HG03064 (cell line): Measurements from ENCODE around the gene MTF2.
A peak's percentile ranks its signal among the peaks of the same experiment; 100 is the strongest.
"Not testable (repeated sequence)": the region's sequence is repeated elsewhere in the genome, so short reads cannot be mapped to it uniquely, and the experiment has no call there.

ENCODE experiments used
- ATAC-seq: cut with Tn5 transposase; IDR thresholded peaks from one replicate; pipeline ENCODE4 v1.9.1; 2021; ENCODE audit warnings: low read depth; ENCODE audit not compliant: unreplicated experiment

MTF2 gene

DNA sequence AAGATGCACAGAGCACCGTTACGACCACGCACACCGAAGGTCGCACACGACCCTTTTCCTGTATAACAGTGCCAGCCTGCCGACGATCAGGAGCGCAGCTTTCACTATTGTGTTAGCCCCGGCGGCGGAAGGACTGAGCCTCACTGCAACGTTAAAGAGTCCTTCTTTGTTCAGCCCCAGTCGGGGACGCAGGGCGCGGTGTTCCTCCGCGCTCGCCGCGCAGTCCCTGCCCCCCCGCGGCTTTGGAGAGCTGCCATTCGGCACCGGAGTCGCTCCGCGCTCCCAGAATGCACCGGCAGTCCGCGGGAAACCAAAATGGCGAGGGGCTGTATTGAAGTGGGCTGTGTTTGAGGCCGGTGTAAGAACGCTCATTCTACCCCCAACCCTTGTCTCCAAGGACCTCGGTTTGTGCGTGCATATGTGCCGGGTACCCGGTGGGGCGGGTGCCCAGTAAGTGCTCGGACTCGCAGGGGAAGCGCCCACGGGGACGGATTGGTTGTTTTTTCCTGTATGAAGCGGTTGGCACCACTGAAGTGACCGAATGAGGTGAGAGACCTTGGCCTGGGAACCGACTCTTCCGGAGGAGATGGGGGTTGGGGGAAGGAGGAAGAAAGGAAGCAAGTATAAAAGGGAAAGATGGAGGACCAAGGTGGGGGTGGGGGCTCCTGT, at the start of gene MTF2:
Gene MTF2 (plus strand): TSS at position 298 of the 669 bp plus-strand sequence. CDS start 244 bp downstream, at position 542.
- peak; percentile 58 for ATAC-seq

DNA sequence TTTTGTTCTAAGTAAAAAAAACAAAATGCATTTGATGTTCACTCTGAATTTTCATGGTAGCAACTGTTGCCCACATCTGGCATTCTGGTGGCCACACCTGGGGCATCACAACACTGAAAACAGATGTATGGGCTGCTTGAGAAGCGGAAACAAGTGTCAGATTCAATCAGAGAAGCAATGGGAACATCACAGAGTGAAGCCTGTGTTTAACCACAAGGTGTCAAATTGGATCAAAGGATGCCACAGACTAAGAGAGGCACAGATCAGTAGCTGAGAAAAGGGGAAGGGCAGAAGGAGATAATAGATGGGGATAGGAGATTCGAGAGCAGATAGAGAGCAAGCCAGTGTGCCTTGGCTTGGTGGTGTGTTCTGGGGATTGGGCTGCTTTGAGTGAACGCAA, 49.8 kb upstream of the MTF2 start:
- no peak for ATAC-seq

DNA sequence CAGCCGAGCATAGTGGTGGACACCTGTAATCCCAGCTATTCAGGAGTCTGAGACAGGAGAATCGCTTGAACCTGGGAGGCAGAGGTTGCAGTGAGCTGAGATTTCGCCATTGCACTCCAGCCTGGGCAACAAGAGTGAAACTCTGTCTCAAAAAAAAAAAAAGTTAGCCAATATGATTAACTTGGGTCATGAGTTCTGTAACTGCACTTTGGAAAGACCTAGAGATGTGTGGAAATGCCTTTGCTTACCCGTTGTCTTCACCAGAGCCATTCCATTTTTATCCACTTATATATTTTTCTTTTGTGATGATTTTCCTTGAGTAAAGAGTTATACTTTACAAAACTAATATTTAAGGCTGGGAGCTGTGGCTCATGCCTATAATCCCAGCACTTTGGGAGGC, 48.9 kb upstream of the MTF2 start:
- ATAC-seq, result not testable (repeated sequence)

DNA sequence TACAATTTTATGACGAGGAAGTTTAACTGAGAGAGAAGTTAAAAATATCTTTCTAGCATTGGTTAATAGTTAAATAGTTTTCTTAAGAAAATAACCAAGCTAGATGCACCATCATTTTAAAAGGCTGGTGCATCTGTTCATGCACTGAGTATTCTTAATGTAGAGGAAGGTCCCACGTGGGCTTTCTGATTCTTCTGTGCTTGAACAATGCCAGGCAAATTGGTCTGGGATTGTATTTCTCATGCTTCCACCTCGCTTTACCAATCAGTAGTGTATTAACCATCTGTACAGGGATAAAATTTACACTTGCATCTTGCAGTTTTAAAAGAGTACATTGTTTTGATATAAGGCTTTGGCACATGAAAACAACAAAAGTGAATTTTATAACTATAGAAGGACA, 47.4 kb upstream of the MTF2 start:
- ATAC-seq, result no peak

DNA sequence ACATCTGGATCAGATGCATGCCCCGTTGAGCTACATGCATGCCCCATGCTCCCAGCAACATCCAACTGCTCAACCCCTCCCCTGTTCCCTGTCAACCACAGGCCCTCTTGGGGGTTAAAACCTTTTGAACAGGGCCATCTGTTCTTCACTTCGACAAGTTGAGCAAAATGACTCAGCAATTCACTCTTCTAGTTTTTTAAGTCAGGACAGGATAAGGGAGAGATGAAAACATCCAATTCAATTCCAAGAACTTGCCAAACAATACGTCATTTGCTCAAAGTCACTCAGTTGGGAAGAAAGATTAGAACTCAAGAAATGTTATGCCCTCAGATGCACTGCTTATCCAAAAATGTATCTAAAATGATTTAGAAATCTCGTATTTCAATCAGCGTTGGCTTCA, 46.1 kb upstream of the MTF2 start:
- no peak for ATAC-seq

DNA sequence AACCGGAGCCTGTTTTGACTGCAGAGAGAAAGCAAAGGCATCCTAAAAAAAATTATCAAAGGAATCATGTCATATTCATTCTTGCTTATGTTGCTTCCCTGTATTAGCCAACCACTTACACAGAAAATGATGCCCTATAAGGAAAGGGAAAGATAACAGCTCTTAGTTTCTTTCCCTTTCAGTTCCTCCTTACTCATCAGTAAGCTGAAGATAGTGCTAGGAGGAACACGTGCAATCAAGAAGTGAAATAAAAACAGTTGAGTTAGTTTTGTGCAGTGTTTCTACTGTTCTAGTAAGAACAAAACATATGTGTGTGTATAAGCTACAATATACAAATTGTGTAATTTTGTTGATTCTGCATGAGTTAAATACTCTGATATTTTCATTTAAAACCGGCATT, 45.3 kb upstream of the MTF2 start:
- peak; percentile 81 for ATAC-seq

DNA sequence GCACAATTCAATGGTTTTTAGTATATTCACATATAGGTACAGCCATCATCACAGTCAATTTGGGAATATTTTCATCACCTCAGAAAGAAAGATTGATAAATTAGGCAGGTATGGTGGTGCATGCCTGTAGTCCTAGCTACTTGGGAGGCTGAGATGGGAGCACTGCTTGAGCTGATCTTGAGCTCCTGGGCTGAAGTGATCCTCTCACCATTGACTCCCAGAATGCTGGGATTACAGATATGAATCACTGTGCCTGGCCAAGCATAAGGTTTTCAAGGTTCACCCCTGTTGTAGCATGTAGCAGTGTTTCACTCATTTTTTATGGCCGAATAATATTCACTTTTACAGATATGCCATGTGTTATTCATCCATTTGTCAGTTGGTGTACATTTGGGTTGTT, 44.7 kb upstream of the MTF2 start:
- ATAC-seq, result no peak

DNA sequence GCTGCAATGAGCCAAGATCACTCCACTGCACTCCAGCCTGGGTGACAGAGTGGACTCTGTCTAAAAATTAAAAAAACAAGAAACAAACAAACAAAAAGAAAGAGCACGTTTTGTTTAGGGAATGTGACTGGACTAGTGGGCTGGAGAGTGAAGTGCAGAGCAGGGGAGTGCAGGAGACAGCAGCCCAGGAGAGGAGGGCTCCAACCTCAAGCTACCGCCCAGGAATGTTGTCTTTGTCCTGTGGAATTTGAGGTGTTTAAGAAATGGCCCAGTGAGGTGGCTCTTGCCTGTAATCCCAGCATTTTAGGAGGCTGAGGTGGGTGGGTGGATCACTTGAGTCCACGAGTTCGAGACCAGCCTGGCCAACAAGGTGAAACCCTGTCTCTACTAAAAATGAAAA, 42.4 kb upstream of the MTF2 start:
- no peak for ATAC-seq

DNA sequence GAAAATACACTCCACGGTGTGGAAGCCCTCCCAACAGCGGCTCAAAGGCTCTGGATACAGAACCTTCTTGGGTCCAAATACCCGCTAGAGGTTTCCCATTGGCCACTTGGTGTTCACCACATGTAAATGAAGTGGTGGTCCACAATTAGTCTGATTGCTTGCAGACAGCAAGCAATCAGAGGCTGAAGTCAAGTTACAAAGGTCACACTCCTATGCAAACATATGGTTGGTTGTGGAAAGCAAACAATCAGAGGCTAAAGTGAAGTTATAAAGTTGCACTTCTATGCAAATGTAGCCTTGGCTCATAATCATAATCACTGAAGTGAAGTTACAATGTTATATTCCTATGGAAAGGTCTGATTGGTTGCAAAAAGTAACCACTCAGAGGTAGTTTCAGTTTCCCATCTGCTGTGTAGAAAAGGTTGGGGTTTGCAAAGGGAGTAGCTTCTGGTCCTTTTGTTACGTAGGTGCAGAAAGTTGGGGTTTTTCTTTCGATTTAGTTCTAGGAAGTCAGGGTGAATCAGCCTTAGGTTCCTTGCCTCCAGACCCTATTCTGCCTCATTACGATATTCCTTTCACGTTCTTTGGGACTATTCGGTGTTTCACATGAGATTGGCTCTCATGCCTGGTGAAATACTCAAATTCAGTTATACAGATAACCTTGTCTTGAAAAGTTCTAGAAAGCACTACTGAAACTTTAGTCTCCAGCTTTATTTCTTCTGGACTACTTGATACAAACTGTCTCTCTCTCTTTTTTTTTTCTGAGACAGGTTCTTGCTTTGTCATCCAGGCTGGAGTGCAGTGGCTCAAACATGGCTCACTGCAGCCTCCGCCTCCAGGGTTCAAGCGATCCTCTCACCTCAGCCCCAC, 36.7 kb upstream of the MTF2 start:
- ATAC-seq, result peak; percentile 95

DNA sequence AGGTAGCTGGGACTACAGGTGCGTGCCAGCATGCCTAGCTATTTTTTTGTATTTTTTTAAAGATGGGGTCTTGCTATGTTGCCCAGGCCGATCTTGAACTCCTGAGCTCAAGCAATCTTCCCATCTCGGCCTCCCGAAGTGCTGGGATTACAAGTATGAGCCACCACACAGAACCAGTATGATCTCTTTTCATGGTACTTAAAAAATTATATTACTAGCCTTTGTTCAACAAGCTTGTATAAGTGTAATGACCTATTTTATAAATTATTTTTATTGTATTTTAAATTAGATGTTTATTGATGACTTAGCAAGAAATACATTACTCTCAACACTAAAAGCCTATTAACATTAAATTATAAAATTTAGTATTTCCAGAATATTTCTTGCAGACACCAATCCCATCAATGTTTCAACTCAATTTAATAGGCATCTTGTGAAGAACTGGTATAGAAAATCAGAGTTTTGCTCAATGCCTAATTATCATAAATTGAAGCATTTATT, 36.0 kb upstream of the MTF2 start:
- ATAC-seq, result no peak

DNA sequence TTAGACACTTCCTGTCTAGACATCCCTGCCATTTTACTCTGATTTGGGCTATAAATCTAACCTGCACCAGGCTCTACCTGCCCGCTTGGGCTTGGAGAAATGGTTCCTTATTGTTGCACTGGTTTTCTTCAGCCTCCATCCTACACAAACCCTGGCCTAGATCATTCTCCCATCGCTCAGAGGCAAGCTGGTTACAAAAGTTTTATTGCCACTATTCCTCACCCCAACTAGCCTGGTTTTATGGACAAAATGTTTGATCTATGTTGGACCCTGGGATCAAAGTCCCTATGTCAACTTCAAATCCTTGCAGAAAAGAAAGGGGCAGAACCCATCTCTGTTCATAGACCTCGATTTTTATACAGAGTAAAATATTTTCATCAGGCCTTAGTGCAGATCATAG, 31.5 kb upstream of the MTF2 start:
- no peak for ATAC-seq

DNA sequence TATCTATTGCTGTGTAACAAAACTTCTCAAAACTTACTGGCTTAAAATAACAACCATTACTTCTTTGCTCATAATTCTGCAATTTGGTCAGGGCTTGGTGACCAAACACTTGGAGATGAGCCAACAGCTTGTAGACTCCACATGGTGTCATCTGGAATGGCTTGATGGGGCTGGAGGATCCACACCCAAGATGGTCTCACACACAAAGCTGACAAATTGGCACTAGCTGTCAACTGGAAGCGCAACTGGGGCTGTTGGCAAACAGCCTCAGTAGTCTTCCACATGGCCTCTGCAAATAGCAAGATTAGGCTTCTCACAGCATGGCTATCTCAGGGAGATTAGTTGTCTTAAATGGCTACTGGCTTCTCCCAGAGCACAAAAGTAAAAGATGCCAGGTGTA, 27.1 kb upstream of the MTF2 start:
- ATAC-seq, result no peak

DNA sequence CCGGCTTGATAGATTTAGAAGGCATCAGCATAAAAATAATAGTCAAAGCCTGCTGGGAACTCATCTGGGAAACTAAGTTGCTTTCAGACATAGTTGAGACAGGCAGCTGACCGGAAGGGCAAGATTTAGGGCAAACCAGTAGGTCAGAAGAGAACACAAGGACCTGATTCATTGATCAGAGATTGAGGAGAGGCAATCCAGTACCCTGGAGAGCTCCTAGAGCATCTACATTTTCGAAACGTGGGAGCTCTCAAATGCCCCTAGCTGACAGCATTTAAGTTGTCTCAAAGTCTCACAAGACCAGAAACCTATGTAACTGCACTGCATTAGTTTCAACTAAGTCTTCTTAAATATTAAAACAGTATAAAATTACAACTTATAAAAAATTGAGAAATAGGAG, 22.9 kb upstream of the MTF2 start:
- ATAC-seq, result no peak

DNA sequence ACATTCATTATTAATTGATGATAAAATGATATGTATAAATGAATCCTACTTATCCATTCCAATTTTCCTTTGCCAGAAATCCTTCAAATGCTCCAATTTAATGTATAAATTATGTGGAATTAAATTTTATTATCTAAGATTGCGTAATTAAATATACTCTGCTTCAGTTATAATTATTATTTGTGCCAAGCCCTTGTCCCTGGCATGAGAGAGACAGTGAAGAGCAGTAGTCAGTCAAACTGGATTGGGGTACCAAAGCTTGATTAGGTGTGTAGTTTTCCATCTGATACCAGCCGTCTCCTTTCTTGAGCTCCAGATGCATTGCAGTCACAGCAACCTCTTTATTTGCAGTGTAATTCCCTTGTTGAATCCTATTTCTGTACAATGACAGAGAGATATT, 22.4 kb upstream of the MTF2 start:
- no peak for ATAC-seq

DNA sequence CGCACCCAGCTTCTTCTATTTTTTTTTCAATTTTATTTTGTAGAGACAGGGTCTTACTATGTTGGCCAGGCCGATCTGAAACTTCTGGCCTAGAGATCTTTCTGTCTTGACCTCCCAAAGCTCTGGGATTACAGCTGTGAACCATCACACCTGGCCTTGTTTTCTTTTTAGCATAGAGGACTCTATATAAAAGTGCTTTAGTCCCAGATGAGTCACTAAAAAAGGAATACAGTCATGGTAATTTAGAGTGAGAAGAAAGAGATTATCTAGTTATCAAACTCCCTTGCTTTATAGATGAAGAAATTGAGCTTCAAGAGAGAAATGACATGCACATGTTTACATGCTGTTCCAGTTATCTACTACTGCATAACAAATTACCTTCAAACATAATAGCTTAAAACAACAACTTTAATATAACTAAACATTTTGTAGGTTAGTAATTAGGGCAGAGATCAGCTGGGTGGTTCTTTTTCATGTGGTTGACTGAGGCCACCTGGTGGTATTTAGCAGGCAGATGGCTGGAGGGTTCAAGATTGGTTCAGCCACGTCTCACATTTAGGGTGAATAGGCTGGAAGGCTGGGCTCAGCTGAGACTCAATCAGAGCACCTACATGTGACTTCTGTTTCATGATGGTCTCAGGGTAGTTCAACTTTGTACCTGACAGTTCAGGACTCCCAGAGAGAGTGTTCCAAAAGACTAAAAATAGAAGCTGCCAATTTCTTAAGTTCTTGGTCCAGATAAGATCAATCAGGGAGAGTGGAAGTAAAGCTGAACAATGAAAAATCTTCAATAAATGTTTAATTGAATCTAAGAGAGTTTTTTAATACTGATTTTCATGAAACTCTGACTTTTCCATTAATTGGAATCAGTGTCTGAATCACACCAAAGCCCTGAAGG, 16.9 kb upstream of the MTF2 start:
- ATAC-seq, result no peak

DNA sequence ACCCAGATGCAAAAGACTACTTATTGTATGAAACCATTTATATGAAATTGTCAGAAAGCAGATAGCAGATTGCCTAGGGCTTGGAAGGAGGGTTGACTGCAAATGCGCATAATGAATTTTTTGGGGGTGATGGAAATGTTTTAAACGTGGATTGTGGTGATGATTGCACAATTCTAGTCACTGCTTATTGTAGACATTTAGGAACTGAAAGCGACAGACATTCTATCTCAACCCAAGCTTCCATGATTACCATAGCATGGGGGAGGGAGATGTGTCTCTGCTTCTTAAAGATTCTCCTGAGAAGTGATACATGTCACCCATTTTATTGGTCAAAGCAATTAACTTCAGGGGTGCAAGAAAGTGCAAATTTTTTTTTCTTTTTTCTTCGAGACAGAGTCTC, 2.8 kb upstream of the MTF2 start:
- no peak for ATAC-seq

DNA sequence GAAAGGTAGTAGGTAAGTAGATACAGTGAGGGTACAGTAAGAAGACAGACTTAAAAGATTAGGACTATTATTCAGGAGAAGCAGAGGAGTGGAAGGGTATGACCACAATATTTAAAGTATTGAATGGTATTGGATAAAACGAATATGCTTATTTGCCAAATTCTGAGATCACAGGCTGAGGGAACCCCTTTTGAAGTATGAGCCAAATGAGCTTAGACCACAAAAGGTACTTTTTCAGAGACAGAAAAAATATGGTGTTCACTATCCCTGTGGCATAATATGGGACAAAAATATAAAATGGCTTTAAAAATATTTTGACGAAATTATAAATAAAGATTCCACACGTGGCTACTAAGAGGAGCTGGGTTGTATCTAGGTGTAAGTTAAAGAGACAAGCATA, 880 bp upstream of the MTF2 start:
- no peak for ATAC-seq

DNA sequence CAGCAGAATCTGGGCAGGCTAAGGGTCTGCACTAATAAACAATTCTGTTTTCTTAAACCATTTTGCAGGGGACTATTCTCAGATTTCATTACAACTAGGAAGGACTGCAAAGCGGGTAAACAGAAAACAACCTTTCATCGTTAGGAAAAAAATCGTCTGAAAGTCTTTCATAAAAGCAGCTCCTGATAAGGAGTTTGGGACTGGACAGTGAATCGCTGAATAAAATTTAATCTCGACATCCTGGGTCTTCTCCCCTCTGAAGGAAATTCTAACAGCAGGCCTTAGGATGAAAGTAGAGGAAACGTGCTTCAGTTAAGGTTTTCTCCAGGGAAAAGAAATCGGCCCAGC, 471 bp upstream of the MTF2 start:
- no peak for ATAC-seq

DNA sequence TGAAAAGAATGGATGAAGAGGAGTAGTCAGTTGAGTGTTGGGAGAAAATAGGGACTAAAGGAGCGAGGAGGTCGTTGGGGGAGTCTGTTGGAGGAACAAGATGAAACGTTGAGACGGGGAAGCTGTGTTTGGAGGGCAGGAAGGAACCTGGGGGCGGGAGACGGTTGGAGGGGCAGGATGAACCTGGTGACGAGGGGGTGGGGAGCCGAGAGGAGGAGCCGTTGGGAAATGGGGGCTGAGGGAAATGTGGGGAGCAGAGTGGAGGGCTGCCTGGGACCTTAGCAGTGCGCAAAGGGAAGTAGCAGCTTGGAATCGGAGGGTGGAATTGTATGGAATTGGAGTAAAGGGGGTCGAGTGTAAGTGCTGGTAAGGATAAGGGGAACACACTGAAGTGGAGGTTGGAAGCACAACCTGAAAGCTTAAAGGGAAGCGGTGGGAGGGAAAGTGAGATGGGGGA, 630 bp downstream of the MTF2 start:
- ATAC-seq, result no peak

DNA sequence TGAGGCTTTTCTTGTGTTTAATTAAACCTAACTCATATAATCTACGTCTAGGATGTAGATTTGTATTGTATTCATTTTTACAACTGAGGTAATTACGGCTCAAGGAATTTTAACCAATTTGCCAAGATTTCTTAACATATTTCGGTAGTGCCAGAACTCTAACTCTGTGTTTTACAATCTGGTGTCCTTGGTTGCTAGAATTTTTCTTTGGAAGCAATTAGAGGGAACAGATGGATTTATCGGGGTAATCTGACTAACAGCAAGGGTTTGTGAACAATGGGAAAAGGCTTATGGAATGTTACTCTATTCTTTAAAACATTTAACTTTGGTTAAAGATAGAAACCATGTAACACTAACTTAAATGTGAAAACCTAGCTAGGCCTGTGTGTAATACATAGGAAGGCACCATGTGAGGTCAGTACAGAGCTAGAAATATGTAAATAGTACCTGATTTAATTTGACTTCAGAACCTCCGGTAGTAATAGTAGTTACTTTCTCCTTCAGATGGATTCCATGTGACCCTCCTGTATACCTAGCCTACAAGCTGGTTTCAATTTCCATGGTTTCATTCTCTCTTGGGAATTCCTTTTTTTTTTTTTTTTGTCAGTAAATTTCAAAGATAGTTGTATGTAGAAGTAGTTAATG, 1.2 kb downstream of the MTF2 start:
- peak; percentile 65 for ATAC-seq
